Stimulated activated CD8-positive, alpha-beta memory T cell treated with anti-CD3 and anti-CD28 coated beads, Interleukin-12 subunit alpha, Interleukin-12 subunit beta, amount 100 ng/mL, for 24 hours (primary cell): ENCODE measurements around the gene MOG.

Experiments used
- DNase-seq: peaks from one replicate; pipeline ENCODE4 v3.0.0-alpha.2; 2020; ENCODE audit errors: extremely low read depth

MOG gene

DNA sequence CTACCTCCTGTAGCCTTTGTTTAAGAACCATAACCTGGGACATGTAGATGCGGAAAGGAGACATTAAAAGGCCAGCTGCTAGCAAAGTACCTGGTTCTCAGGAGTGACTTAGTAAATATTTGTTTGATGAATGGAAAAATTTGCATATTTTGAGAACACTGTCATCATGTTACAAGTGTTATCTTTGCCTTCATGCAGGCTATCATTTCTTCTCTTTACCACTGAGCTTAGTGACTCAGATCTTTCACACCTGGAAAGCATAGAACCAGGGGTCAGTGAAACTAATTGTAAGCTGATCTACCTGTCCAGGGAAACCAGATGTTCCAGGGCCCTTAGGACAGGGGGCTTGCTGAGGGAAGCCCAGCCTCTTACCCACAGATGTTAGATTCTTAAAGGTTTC, 18.7 kb downstream of the MOG start:
- DNase-seq = no peak

DNA sequence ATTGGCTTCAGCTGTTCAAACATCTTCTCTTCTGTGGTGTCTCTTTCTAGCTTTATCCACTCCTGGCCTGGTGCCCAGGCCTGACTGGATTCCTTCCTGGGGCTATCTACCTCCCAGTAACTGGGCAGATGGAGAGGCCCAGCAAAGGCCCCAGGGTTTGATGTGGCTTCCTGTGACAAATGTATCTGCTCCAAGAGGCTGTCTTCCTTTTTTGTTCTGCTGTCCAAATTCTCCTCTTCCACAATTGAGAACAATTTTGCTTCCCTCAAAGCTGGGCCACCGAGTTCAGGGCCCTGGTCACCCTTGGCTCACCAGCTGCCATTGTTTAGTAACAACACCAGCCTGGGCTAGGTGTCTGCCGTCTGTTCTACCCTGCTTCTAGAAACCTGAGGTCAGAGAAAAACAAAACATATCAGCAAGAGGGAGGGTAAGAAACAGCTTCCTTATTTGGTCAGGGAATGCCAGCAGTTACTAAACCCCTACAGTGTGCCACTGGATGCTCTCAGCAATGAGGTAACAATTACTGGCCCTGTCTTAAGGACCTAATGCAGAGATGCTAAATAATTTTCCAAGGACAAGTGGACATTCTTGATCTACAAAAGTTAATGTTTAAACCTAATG, 20.2 kb downstream of the MOG start:
- no peak for DNase-seq

DNA sequence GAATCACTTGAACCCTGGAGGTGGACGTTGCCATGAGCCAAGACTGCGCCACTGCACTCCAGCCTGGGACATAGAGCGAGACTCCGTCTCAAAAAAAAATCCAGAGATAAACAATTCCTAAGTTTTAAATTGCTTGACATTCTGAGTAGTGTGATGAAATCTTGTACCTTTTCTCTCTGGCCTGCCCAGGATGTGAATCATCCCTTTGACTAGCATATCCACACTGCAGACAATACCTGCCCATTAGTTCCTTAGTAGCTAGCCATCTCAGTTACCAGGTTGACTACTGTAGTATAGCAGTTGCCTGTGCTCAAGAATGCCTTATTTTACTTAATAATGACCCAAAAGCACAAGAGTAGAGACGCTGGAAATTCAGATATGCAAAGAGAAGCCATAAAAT, 21.2 kb downstream of the MOG start:
- DNase-seq = no peak

DNA sequence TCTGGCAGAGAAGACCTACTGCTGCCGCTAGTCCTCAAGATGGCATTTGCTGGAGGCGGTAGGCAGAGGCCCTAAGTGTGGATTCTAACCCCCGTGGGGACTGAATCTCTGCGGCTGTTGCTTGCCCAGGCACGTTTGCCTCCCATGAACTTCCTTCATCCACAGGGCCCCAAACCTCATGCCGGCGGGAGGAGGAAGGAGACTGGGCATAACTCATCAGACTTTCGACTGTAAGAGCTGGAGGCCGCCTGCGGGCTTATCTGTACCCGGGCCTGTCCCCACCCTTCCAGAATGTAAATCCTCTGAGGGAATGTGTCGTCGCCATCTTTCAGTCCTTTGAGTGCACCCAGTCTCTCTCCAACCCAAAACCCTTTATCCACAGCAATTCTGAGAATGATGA, 23.1 kb downstream of the MOG start:
- DNase-seq = no peak

DNA sequence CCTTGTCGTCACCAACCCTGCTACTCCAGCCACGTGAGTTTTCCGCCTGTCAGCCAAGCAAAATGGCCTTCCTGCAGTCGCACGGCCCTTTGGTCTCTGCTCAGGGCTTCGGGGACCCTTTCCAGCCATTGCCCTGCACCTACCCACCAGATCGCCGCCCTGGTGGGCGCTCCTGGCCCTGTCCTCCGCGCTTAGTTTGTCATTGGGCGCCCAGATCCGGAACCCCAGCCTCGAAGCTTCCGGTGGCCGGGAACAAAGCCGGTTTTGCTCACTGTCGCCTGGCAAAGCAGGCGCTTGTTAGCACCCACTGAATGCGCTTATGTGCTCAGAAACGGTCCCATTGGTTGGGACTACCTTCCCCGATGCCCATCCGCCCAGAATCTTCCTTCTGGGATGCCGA, 23.5 kb downstream of the MOG start:
- DNase-seq = no peak

DNA sequence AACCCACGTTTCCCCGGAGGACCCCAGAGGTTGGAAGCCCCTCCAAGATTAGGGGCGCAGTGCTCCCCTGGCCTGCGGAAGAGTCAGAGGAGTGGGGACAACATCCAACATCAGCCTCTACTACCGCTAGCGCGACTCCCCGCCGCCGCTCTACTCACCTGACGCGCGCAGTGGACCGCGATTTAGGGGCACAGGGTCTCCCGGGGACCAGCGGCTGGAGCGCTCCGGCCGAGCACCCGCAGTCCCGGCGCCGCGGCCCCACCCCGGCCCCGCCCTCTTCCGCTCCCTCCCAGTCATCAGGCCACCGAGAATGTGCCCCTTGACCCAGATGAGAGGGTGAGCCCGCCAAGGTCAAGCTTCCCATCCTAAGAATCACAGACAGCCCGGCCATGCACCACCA, 24.0 kb downstream of the MOG start, which contains the start of gene ZFP57:
TSS of gene ZFP57 (minus strand) at position 249 of the 400 bp plus-strand sequence. CDS start 4,149 bp downstream, outside the sequence.
- no peak for DNase-seq

DNA sequence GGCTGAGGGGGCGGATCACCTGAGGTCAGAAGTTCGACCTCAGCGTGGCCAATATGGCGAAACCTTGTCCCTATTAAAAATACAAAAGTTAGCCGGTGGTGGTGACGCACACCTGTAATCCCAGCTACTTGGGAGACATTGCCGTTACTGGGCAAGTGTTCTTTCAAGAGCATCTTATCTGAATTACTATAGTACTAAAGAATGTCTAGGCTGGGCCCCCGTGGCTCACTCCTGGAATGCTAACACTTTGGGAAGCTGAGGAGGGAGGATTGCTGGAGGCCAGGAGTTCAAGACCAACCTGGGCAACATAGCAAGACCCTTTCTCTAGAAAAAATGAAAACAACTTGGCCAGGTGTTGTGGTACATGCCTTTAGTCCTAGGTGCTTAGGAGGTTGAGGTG, 24.9 kb downstream of the MOG start:
- no peak for DNase-seq

DNA sequence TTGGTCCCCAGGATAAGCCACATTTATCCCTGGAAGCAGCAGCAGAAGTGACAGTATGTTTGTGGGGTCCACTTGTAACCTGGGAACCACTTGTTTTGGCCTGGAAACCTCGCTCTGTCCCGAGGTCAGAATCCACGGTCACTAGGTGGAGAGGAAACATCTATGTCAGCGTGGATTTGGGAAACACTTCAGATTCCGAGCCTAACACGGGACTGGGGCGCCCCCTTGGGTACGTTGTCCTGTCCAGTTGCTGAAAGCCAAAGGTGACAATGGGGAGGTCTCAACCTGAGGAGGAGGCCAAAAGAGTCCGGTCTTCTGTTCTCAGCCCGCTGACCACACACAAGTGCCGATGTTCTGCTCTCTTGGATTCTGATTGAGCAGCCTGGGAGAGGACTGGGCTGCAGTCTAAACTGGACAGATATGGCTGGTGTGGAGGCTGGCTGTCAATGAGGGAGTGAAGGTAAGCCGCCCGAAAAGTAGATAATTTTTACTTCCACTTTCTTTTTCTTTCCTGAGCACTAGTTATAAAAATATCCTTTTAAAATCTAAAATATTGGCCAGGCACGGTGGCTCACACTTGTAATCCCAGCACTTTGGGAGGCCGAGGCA, 28.9 kb downstream of the MOG start:
- no peak for DNase-seq

DNA sequence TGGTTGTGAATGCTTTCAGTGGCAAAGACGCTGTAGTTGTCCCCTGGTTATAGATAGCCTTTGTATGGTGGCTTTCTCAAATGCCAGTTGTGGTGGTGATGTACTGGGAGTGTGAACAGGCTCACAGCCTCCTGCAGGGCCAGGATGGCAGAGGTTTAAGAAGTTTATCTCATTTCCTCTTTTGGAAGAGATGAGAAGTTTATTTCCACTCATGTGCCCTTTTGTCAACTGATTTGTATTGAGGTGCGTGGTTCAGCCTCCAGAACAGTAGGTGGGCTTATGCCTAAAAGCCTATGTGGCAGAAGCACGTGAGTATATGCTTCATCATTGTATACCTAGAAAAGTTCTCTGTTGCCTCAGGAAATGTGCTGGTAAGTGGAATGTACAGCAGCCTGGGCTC, 37.7 kb downstream of the MOG start:
- DNase-seq = no peak

DNA sequence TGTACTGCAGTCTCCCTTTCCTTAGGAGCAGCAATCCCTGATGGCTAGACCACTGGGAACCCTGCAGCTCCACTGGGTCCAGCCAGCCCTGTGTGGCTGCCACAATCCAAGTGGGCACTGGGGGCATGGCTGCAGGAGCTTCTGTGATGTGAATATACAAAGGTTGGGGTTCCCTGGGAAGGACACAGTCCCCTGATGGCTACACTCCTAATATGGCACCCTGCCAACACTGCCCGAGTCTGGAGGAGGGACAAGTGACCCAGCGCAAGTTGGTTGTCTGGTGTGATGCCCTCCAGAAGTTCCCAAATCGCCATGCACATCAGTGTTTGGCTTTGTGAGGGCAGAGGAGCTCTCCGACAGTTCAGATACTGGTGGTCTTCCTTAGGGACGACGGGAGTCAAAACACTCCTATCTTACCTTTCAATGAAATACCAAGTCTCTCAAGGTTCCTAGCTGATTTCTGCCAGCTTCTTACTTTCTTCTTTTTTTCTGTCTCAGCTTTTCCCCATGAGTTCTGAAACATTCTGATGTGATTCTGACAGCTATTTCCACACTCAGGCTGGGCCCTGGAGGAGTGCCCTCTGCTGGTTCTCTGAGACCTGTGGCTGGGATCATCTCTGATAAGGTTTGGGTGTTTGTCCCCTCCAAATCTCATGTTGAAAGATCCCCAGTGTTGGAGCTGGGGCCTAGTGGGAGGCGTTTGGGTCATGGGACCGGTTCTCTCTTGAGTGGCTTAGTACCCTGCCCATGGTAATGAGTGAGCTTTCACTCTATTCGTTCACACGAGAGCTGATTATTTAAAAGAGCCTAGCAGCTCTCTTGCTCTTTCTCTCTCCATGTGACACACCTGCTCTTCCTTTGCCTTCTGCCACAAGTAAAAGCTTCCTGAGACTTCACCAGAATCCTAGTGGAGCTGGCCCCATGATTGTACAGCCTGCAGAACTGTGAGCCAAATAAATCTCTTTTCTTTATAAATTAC, 39.5 kb downstream of the MOG start:
- DNase-seq = no peak

DNA sequence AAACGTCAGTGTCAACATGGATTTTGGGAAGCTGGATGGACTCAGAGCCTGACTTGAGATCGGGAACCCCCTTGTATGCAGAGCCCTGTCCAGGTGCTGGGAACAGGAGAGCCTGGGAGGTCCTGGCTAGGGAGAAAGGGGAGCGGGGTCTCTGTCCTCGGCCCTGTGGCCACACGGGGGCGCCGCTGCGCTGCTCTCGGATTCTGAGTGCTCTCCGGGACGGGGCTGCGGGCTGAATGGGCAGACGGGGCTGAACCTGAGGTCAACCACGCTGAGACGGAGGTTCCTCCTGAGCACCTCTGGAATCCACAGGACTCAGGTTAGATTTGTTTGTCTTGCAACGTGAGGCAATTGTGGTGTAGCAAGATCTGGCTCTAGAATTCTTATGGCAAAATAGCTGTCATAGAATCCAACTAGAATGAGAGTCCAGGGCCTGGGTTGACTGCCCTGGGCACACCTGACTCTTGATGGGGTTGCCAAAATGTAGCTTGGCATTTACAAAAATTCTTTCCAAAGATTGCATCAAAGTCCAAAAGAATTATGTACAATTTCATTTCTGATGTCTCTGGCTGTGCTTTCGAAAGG, 45.7 kb downstream of the MOG start:
- no peak for DNase-seq

DNA sequence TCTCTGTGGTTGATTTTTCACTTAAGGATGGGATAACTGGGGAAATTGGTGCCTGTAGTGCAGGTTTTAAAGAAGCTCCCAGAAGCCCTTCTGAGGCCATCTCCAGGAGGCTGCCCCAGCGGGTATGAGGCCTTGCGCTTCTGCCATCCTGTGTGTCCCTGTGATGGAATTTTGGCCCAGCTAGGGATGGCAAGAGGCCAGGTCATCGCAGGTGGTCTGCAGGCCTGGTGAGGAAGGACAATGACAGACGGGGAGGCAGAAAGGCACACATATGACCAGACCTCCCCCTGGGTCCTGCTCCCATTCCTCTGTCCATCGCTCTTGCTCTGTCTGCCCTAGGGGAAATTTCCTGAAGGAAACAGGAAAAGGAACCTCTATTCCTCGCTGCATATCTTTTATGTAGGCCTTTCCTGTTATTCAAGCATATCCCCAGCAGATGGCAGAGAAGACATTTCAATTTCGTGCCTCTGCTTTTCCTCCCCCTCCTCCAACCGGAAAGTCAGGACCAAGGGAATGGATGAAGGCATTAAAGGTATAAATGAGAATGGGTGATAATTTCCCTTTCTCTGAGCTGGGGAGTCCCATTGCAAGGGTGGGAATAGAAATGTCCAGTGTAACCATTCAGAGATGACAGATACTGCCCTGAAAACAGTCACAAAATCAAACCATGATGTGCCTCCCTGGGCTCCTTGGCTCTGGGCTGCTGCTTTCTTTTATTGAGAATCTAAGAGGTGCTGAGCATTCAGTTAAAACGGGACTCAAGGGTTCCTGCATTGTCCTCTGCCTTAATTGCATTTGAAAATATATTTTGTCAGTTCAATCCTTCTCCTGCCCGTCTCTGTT, 48.7 kb downstream of the MOG start:
- DNase-seq = no peak

DNA sequence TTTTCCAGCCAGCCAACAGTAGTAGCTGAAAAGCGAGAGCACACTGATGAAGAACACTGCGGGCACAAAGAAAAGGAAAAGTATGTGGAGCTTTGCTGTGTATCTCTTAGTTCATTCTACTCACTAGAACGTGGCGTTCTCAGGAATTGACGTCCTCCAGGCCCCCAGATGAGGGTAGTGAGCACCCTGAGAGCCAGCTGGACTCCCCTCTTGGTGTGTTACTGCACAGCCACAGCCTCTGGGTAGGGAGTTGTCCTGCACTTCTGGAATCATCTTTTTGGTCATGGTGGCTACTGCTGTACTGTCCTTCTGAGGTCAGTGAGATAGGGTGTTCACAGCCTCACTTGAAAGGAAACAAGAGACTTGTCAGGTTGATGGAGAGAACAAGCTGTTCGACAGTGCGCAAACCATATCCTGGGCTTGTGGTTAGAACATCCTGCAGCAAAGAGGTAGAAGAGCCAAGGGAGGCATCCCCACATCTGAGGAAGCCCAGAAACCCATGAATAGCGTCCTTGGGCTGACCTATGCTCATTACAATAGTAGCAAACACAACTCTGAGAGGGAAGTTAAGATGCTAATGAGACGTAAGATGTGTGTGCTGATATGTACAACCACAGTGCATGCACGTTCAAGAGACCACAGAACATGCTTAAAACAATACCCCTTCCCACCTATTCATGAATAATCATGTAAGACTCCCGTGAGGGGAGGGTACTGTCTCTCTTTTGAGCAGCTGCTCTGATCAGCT, 51.7 kb downstream of the MOG start:
- DNase-seq = no peak

DNA sequence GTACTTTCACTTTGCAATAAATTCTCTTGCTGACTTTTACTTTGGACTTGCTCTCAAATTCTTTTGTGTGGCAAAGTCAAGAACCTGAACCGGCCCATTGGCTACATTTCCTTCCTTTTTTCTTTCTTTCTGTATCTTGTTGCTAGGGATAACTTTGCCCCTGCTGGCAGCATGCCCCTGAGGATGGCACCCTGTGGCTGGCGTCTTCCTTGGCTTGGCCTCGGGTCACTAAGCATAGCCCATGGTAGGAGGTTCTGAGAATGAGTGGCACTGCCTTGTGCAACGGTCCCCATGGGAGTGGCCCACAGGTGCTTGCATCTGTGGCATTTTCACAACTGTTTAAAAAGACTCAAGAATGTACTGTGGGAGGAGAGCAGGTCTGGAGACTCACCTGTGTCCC, 52.3 kb downstream of the MOG start:
- DNase-seq = no peak

DNA sequence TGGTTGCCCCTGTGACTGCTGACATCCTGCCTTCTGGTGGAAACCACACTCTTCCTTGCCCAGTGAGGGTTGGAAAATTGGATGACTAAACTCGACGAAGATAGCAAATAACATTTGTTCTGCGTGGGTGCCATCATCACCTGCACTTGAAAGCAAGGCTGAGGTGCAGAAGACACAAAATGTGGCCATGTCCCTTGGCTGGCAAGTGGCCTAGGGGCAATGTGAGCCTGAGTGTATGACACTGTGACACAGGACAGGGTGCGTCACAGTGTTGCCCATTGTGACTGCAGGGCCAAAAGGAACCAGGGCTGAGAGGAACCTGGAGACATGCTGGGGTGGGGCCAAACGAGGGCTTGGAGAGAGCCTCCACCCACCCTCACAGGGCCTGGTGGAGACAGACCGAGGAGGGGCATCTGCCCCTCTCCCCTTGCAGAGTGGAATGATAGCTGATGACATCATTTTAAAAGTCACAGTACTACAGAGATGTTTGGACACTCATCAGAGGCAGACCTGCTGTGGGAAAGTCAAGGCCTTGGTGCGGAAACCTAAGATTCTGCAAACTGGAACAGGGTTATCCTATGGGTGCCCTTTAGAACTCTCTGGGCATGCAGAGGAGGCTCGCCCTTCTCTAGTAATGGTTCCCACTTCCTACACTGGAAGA, 53.5 kb downstream of the MOG start:
- DNase-seq = no peak

DNA sequence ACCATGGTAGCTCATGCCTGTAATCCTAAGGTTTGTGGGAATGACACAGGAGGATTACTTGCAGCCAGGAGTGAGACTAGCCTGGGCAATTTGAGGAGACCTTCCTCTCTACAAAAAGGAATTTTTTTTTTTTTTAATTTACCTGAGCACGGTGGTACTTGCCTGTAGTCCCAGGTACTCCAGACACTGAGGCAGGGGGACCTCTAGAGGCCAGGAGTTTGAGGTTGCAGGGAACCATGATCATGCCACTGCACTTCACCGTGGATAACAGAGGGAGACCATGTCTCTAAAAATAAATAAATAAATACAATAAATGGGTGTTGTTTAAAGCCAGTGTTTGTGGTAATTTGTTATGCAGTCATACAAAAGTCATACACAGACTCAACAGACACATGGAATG, 64.0 kb downstream of the MOG start:
- no peak for DNase-seq
